Effector memory CD4-positive, alpha-beta T cell (primary cell): ENCODE results near the gene NLGN1.
"Not testable (repeated sequence)": the region's sequence is repeated elsewhere in the genome, so short reads cannot be mapped to it uniquely, and the experiment has no call there.

ENCODE experiments used
- DNase-seq, 3 donors: peaks; one replicate each; pipeline ENCODE4 v3.0.0-alpha.2; 2020
- H3K27ac ChIP-seq: 2 replicates; pipeline ENCODE4 v1.7.0; 2013; ENCODE audit warnings: mild to moderate bottlenecking, low read length, moderate library complexity; ENCODE audit not compliant: insufficient read depth, poor library complexity, severe bottlenecking
- H3K27me3 ChIP-seq: replicated peaks from 2 replicates; pipeline ENCODE4 v1.7.0; 2013; ENCODE audit warnings: mild to moderate bottlenecking, low read length; ENCODE audit not compliant: insufficient read depth, control insufficient read depth, poor library complexity, severe bottlenecking
- H3K36me3 ChIP-seq: 2 replicates; pipeline ENCODE4 v1.7.0; 2013; ENCODE audit warnings: mild to moderate bottlenecking, low read length, moderate library complexity; ENCODE audit not compliant: control insufficient read depth, insufficient read depth
- H3K4me1 ChIP-seq: 2 replicates; pipeline ENCODE4 v1.7.0; 2013; ENCODE audit warnings: low read length, mild to moderate bottlenecking; ENCODE audit not compliant: control insufficient read depth, insufficient read depth, poor library complexity, severe bottlenecking
- H3K4me3 ChIP-seq: 2 replicates; pipeline ENCODE4 v1.7.0; 2013; ENCODE audit warnings: low read length, low read depth, mild to moderate bottlenecking; ENCODE audit not compliant: insufficient read depth, poor library complexity, severe bottlenecking
- H3K9me3 ChIP-seq: 2 replicates; pipeline ENCODE4 v1.7.0; 2013; ENCODE audit warnings: mild to moderate bottlenecking, low read length, moderate library complexity; ENCODE audit not compliant: control insufficient read depth
- total RNA-seq, 3 donors: gene quantifications; one replicate each; lab custom pipeline; 2026; lab: John Stamatoyannopoulos, UW

The NLGN1 gene
- total RNA-seq: 0 to 0.19 (median 0) reads per million in 3 donors

DNA sequence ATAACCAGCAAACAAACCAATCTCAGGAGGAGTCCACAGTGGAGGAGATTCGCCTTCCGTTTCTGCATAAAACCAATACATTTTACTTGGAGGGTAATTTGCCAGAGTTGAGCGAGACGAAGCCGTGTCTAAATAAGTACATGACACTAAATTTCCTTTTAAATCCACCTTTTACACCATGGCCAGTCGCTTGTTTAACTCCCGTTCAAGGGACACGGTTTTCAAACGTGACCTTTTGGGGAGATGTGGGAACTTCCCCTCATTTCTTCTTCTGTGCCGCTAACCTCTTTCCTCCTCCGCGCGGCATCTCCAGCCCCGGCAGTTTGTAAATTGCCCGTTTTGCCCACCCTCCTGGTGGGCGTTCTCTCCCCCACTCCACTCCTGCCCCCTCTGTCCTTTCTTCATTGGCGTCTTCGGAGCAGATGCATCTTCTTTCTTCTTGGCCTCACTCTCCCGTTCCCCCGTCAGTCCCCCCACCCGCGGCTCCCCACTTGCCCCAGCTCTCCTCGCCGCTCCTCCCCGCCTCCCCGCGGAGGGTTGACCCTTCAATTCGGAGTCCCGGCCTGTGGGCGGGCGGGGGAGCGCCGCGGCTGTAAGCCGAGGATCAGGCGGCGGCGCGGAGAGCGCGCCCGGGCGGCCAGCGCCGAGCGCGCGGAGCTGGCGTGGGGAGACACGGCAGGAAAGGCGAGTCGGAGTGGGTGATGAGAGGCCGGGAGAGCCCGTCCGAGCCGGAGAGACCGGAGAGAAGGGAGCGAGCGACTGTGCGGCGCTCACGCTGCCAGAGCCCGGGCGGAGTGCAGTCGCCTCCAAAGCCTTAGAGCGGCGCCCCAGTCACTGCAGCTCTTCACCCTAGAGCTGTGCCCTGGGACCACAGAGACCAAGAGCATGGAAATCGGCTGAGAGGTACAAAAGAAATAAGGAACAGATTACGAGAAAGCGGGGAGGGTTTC lies at the start of gene NLGN1:
NLGN1 (plus strand) TSS at position 584 of the 950 bp plus-strand sequence.
- H3K27ac ChIP-seq: no peak within 1 kb of the TSS
- no peaks in the 10 kb centered on the region for H3K9me3 ChIP-seq
- no peaks in the 10 kb centered on the region for H3K36me3 ChIP-seq
- no peak within 1 kb of the TSS for H3K4me3 ChIP-seq
- DNase-seq: no peak
- H3K4me1 ChIP-seq: no peaks in the 10 kb centered on the region
- H3K27me3 ChIP-seq: peaks cover 16% of the 10 kb centered on the region

- H3K4me1 ChIP-seq: no peaks in the 10 kb centered on the region
- peaks cover 10% of the 10 kb centered on the region for H3K9me3 ChIP-seq
- no peaks in the 10 kb centered on the region for H3K27me3 ChIP-seq
- no peaks in the 10 kb centered on the region for H3K36me3 ChIP-seq
- H3K27ac ChIP-seq: no peak overlapping the region
- H3K4me3 ChIP-seq: no peak overlapping the region
- DNase-seq: no peak
These were observed 45.7 kb upstream of the NLGN1 start for GRCh38 chr3:173351886-173352285.

DNA sequence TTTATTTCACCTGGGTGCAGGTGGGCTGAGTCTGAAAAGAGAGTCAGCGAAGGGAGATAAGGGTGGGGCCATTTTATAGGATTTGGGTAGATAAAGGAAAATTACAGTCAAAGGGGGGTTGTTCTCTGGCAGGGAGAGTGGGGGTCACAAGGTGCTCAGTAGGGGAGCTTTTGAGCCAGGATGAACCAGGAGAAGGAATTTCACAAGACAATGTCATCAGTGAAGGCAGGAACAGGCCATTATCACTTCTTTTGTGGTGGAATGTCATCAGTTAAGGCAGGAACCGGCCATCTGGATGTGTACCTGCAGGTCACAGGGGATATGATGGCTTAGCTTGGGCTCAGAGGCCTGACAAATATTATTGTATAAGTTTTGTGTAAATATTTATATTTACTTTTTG lies 44.4 kb upstream of the NLGN1 start:
- not testable (repeated sequence) for H3K4me3 ChIP-seq

DNA sequence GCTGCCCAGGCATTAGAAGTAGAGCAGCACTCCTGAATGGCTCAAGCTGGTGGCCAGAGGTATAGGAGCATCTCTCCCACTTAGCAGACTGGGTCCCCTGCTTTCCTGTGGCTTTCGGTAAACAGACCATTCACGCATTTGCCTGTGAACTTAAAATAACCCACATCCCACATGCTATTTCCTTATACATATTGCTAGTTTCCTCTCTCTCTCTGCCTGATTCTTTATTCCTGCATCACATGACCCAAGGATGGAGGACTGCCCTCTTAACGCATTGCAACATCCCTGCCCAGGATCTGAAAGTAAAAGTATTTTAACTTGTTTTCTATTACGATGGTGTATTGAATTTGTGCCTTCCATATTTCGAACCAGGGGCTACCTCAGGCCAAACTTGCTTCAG lies 43.4 kb upstream of the NLGN1 start:
- no peaks in the 10 kb centered on the region for H3K4me1 ChIP-seq
- DNase-seq: no peak
- no peaks in the 10 kb centered on the region for H3K27me3 ChIP-seq
- H3K36me3 ChIP-seq: no peaks in the 10 kb centered on the region
- H3K4me3 ChIP-seq: no peak overlapping the region
- peaks cover 10% of the 10 kb centered on the region for H3K9me3 ChIP-seq
- no peak overlapping the region for H3K27ac ChIP-seq

More for the DNA sequence above, 44.4 kb upstream of the NLGN1 start:
- H3K9me3 ChIP-seq: peaks cover 10% of the 10 kb centered on the region
- not testable (repeated sequence) for DNase-seq, H3K27ac ChIP-seq, H3K4me1 ChIP-seq, H3K36me3 ChIP-seq, H3K27me3 ChIP-seq

- Histone ChIP-seq H3K4me3 (no peak overlapping the region), H3K36me3 (no peaks in the 10 kb centered on the region), H3K27me3 (no peaks in the 10 kb centered on the region), H3K4me1 (no peaks in the 10 kb centered on the region), H3K9me3 (no peaks in the 10 kb centered on the region), H3K27ac (no peak overlapping the region)
- no peak for DNase-seq
These were observed 25.6 kb upstream of the NLGN1 start for GRCh38 chr3:173371848-173372487.

- no peaks in the 10 kb centered on the region for H3K27me3 ChIP-seq
- H3K27ac ChIP-seq: no peak overlapping the region
- DNase-seq: no peak
- no peaks in the 10 kb centered on the region for H3K9me3 ChIP-seq
- H3K4me1 ChIP-seq: no peaks in the 10 kb centered on the region
- no peaks in the 10 kb centered on the region for H3K36me3 ChIP-seq
- no peak overlapping the region for H3K4me3 ChIP-seq
These were observed 16.9 kb upstream of the NLGN1 start for GRCh38 chr3:173380681-173381080.

GRCh38 chr3:173381936-173382335 lies 15.6 kb upstream of the NLGN1 start:
- H3K27ac ChIP-seq, H3K4me3 ChIP-seq, H3K36me3 ChIP-seq, H3K27me3 ChIP-seq, H3K4me1 ChIP-seq, DNase-seq, H3K9me3 ChIP-seq: not testable (repeated sequence)

- Histone ChIP-seq H3K27me3 (peaks cover 14% of the 10 kb centered on the region), H3K36me3 (no peaks in the 10 kb centered on the region), H3K4me1 (no peaks in the 10 kb centered on the region), H3K27ac (no peak overlapping the region), H3K4me3 (peak overlapping the region; percentile 45), H3K9me3 (no peaks in the 10 kb centered on the region)
- no peak for DNase-seq
These were observed 2.5 kb upstream of the NLGN1 start for GRCh38 chr3:173395073-173395411.

GRCh38 chr3:173395412-173396181 lies 1.9 kb upstream of the NLGN1 start:
- DNase-seq: no peak
- Histone ChIP-seq H3K4me1 (no peaks in the 10 kb centered on the region), H3K36me3 (no peaks in the 10 kb centered on the region), H3K27ac (no peak overlapping the region), H3K27me3 (peaks cover 14% of the 10 kb centered on the region), H3K9me3 (no peaks in the 10 kb centered on the region), H3K4me3 (peak overlapping the region; percentile 45)
